OCI-LY3 (cell line): ENCODE measurements around the gene TBC1D5.

ENCODE experiments used
- EZH2phosphoT487 ChIP-seq: fragments of 200-600 bp; shearing (Covaris generic); IDR thresholded peaks from 2 replicates; pipeline ENCODE4 v1.6.1; 2018; ENCODE audit warnings: antibody characterized with exemption, mixed run types, low read depth
- TF ChIP-seq, protein P1 (sequence below): fragments of 200-600, 300-600 bp; sonication (generic); IDR thresholded peaks from 2 replicates; pipeline ENCODE4 v1.5.1; 2014; ENCODE audit warnings: antibody characterized with exemption, low read length, low read depth

DNA sequence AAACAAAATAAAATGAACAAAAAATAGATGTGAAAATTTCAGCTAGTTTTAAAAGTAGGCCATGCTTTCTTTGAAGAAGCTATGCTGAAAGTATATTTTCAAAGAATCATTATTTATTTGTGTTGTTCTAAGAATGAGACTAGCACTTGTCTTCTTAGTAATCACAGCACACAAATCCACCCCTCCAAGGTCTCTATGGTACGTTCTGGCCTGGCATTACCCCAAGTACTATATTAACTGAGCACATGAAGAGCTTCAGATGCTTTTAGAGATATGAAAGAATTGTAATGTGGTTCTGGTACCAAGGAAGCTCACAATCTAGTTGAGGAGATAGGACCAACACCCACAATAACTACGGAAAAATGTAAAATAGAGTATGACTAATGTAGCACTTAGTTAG lies 441.2 kb downstream of the TBC1D5 start:
- TF ChIP-seq, protein P1, sequence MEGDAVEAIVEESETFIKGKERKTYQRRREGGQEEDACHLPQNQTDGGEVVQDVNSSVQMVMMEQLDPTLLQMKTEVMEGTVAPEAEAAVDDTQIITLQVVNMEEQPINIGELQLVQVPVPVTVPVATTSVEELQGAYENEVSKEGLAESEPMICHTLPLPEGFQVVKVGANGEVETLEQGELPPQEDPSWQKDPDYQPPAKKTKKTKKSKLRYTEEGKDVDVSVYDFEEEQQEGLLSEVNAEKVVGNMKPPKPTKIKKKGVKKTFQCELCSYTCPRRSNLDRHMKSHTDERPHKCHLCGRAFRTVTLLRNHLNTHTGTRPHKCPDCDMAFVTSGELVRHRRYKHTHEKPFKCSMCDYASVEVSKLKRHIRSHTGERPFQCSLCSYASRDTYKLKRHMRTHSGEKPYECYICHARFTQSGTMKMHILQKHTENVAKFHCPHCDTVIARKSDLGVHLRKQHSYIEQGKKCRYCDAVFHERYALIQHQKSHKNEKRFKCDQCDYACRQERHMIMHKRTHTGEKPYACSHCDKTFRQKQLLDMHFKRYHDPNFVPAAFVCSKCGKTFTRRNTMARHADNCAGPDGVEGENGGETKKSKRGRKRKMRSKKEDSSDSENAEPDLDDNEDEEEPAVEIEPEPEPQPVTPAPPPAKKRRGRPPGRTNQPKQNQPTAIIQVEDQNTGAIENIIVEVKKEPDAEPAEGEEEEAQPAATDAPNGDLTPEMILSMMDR: no peak
- no peak for TF ChIP-seq EZH2phosphoT487
